ENCODE results near the gene MTARC2.
"Not testable (repeated sequence)": the region's sequence is repeated elsewhere in the genome, so short reads cannot be mapped to it uniquely, and the experiment has no call there.

MTARC2 gene

DNA sequence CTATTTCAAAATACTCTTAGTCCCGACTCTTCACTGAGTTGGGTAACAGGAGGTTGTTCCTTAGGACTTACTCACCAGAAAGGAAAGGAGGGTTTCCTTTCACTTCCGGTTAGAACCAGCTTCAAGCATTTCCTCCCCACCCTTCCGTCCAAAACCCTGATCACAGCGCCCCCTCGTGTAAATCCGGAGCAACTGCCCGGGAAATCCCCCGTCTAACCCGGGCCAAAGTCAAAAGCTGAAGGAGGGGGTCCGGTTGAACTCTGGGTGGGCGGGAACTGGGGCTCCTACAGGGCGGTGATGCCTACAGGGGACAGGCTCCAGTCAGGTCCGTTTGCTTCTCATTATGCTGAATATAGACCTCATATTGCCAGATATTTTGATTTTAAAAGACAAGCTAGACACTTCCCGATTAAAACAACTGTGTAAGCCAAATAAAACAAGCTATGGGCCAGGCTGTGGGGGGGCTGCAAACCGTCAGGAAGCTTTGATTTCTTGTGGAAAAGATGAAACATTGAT lies 15.0 kb upstream of the MTARC2 start:
- Histone ChIP-seq H3K4me3 (ENCODE audit: insufficient read length, low read depth) (no peak overlapping the region), H3K9me3 (ENCODE audit: insufficient read depth, low read length) (no peaks in the 10 kb centered on the region), H3K36me3 (ENCODE audit: insufficient read depth, insufficient read length, low read length) (no peaks in the 10 kb centered on the region)

GRCh38 chr1:220734571-220735326 lies 13.4 kb upstream of the MTARC2 start:
- Histone ChIP-seq H3K4me1 (ENCODE audit: insufficient read depth, insufficient read length) (no peaks in the 10 kb centered on the region), H3K9ac (ENCODE audit: insufficient read length, low read depth) (no peak overlapping the region), H3K4me3 (ENCODE audit: insufficient read length, low read depth) (no peak overlapping the region), H3K27me3 (ENCODE audit: insufficient read depth, insufficient read length) (no peaks in the 10 kb centered on the region), H3K9me3 (ENCODE audit: insufficient read depth, low read length) (no peaks in the 10 kb centered on the region), H3K36me3 (ENCODE audit: insufficient read depth, insufficient read length, low read length) (no peaks in the 10 kb centered on the region)
- TF ChIP-seq SUZ12 (IDR thresholded peaks at IDR 0.05; ENCODE audit: extremely low read depth, insufficient read depth, insufficient read length) (no peak), YY1 (IDR thresholded peaks at IDR 0.05; ENCODE audit: insufficient read depth, insufficient read length) (no peak), ZNF274 (IDR thresholded peaks at IDR 0.05; ENCODE audit: low read depth, low read length) (no peak)
- DNase-seq (ENCODE audit: low read depth, low spot score) = no peak

More for the DNA sequence above, 15.0 kb upstream of the MTARC2 start:
- no peak overlapping the region for H3K9ac ChIP-seq (ENCODE audit: insufficient read length, low read depth)
- TF ChIP-seq YY1 (IDR thresholded peaks at IDR 0.05; ENCODE audit: insufficient read depth, insufficient read length) (no peak), ZNF274 (IDR thresholded peaks at IDR 0.05; ENCODE audit: low read depth, low read length) (no peak), SUZ12 (IDR thresholded peaks at IDR 0.05; ENCODE audit: extremely low read depth, insufficient read depth, insufficient read length) (no peak)
- no peaks in the 10 kb centered on the region for H3K27me3 ChIP-seq (ENCODE audit: insufficient read depth, insufficient read length)
- no peaks in the 10 kb centered on the region for H3K4me1 ChIP-seq (ENCODE audit: insufficient read depth, insufficient read length)
- peak; percentile 87 for DNase-seq (ENCODE audit: low read depth, low spot score)

GRCh38 chr1:220736283-220736682 lies 11.8 kb upstream of the MTARC2 start:
- H3K9ac ChIP-seq (ENCODE audit: insufficient read length, low read depth); H3K27me3 ChIP-seq (ENCODE audit: insufficient read depth, insufficient read length); DNase-seq (ENCODE audit: low read depth, low spot score); H3K4me1 ChIP-seq (ENCODE audit: insufficient read depth, insufficient read length); H3K36me3 ChIP-seq (ENCODE audit: insufficient read depth, insufficient read length, low read length); H3K9me3 ChIP-seq (ENCODE audit: insufficient read depth, low read length); H3K4me3 ChIP-seq (ENCODE audit: insufficient read length, low read depth): not testable (repeated sequence)

DNA sequence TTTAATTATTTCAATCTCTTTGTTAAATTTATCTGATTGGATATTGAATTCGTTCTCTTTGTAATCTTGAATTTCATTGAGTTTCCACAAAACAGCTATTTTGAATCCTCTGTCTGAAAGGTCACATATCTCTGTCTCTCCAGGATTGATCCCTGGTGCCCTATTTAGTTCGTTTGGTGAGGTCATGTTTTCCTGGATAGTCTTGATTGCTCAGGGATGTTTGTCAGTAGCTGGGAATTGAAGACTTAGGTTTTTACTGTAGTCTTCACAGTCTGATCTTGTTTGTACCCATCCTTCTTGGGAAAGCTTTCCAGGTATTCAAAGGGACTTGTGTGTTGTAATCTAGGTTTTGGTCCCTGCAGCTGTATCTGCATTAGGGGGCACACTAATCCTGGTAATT lies 6.8 kb upstream of the MTARC2 start:
- H3K4me1 ChIP-seq (ENCODE audit: insufficient read depth, insufficient read length) = peaks cover 1% of the 10 kb centered on the region
- no peak overlapping the region for H3K4me3 ChIP-seq (ENCODE audit: insufficient read length, low read depth)
- peaks cover 2% of the 10 kb centered on the region for H3K27me3 ChIP-seq (ENCODE audit: insufficient read depth, insufficient read length)
- no peaks in the 10 kb centered on the region for H3K9me3 ChIP-seq (ENCODE audit: insufficient read depth, low read length)
- TF ChIP-seq ZNF274 (IDR thresholded peaks at IDR 0.05; ENCODE audit: low read depth, low read length) (no peak), SUZ12 (IDR thresholded peaks at IDR 0.05; ENCODE audit: extremely low read depth, insufficient read depth, insufficient read length) (no peak), YY1 (IDR thresholded peaks at IDR 0.05; ENCODE audit: insufficient read depth, insufficient read length) (no peak)
- no peaks in the 10 kb centered on the region for H3K36me3 ChIP-seq (ENCODE audit: insufficient read depth, insufficient read length, low read length)
- no peak for DNase-seq (ENCODE audit: low read depth, low spot score)
- H3K9ac ChIP-seq (ENCODE audit: insufficient read length, low read depth) = no peak overlapping the region

- peaks cover 4% of the 10 kb centered on the region for H3K4me1 ChIP-seq (ENCODE audit: insufficient read depth, insufficient read length)
- H3K9ac ChIP-seq (ENCODE audit: insufficient read length, low read depth) = no peak overlapping the region
- H3K9me3 ChIP-seq (ENCODE audit: insufficient read depth, low read length) = no peaks in the 10 kb centered on the region
- TF ChIP-seq SUZ12 (IDR thresholded peaks at IDR 0.05; ENCODE audit: extremely low read depth, insufficient read depth, insufficient read length) (no peak), ZNF274 (IDR thresholded peaks at IDR 0.05; ENCODE audit: low read depth, low read length) (no peak)
- no peaks in the 10 kb centered on the region for H3K36me3 ChIP-seq (ENCODE audit: insufficient read depth, insufficient read length, low read length)
- no peak overlapping the region for H3K4me3 ChIP-seq (ENCODE audit: insufficient read length, low read depth)
- H3K27me3 ChIP-seq (ENCODE audit: insufficient read depth, insufficient read length) = peaks cover 6% of the 10 kb centered on the region
- DNase-seq (ENCODE audit: low read depth, low spot score) = no peak
Observed at GRCh38 chr1:220741825-220742224, 6.3 kb upstream of the MTARC2 start.

DNA sequence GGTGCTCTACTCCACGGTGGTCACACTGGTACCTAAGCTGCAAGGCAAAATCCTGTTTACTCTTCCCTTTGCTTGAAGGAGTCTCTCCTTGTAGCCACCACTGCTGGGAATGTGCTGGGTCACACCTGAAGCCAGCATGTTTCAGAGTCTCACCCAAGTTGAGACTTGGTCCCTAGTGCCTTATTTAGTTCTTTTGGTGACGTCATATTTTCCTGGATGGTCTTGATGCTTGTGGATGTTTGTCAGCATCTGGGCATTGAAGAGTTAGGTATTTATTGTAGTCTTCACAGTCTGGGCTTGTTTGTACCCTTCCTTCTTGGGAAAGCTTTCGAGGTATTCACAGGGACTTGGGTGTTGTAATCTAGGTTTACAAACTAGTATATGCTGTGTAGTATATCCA lies 5.6 kb upstream of the MTARC2 start:
- H3K9me3 ChIP-seq (ENCODE audit: insufficient read depth, low read length) = no peaks in the 10 kb centered on the region
- peaks cover 6% of the 10 kb centered on the region for H3K27me3 ChIP-seq (ENCODE audit: insufficient read depth, insufficient read length)
- H3K36me3 ChIP-seq (ENCODE audit: insufficient read depth, insufficient read length, low read length) = no peaks in the 10 kb centered on the region
- no peak for DNase-seq (ENCODE audit: low read depth, low spot score)
- H3K9ac ChIP-seq (ENCODE audit: insufficient read length, low read depth) = no peak overlapping the region
- TF ChIP-seq YY1 (IDR thresholded peaks at IDR 0.05; ENCODE audit: insufficient read depth, insufficient read length) = no peak
- TF ChIP-seq ZNF274 (IDR thresholded peaks at IDR 0.05; ENCODE audit: low read depth, low read length) = no peak
- TF ChIP-seq SUZ12 (IDR thresholded peaks at IDR 0.05; ENCODE audit: extremely low read depth, insufficient read depth, insufficient read length) = no peak
- H3K4me1 ChIP-seq (ENCODE audit: insufficient read depth, insufficient read length) = peaks cover 6% of the 10 kb centered on the region
- no peak overlapping the region for H3K4me3 ChIP-seq (ENCODE audit: insufficient read length, low read depth)

DNA sequence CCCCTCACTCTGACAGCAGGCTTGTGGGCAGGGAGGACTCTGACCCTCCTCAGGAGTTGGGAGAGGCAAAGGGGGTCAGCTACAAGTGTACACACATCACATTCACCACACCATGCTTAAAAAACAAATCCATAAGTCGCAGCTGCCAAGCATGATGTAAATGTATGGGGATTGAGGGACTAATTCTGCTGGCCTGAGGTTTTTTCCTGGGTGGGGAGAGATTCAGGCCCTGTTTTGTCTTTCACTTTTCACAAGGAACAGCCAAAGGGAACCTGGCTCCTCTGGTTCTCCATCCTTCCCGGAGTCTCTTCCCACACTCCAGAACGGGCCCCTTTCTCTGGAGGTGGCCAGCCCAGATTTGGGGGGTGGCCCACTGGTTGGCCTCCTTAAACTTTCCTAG lies 1.3 kb upstream of the MTARC2 start:
- no peaks in the 10 kb centered on the region for H3K36me3 ChIP-seq (ENCODE audit: insufficient read depth, insufficient read length, low read length)
- no peak for TF ChIP-seq ZNF274 (IDR thresholded peaks at IDR 0.05; ENCODE audit: low read depth, low read length)
- TF ChIP-seq SUZ12 (IDR thresholded peaks at IDR 0.05; ENCODE audit: extremely low read depth, insufficient read depth, insufficient read length) = no peak
- peaks cover 20% of the 10 kb centered on the region for H3K27me3 ChIP-seq (ENCODE audit: insufficient read depth, insufficient read length)
- no peak overlapping the region for H3K4me3 ChIP-seq (ENCODE audit: insufficient read length, low read depth)
- peaks cover 6% of the 10 kb centered on the region for H3K4me1 ChIP-seq (ENCODE audit: insufficient read depth, insufficient read length)
- DNase-seq (ENCODE audit: low read depth, low spot score) = no peak
- H3K9ac ChIP-seq (ENCODE audit: insufficient read length, low read depth) = no peak overlapping the region
- no peaks in the 10 kb centered on the region for H3K9me3 ChIP-seq (ENCODE audit: insufficient read depth, low read length)

Data from NT2/D1 (cell line).